Activated B cell treated with CpG ODN at 0.5 μM for 24 hours (primary cell): ENCODE data around the gene SELE. TPM values are rescaled to one million over a fixed set of nuclear protein-coding genes. Genes with fewer than 3 reads are reported as not detected.
"Not testable (repeated sequence)": the region's sequence is repeated elsewhere in the genome, so short reads cannot be mapped to it uniquely, and the experiment has no call there.

Source experiments
- ATAC-seq: fragments of 200-7000 bp; cut with Tn5 transposase; one replicate; pipeline ENCODE4 v1.10.0; 2021; ENCODE audit warnings: low read depth, mild to moderate bottlenecking, moderate library complexity
- CTCF ChIA-PET: fragments of 350-600 bp; sonication (Branson Sonifier 250); formaldehyde crosslinking; loops from one replicate; lab custom pipeline; 2021; ENCODE audit warnings: antibody characterized with exemption; lab: Charles Lee
- POLR2A ChIA-PET: fragments of 350-600 bp; sonication (Branson Sonifier 250); formaldehyde crosslinking; loops from one replicate; lab custom pipeline; 2021; ENCODE audit warnings: antibody characterized with exemption; lab: Charles Lee
- DNase-seq: peaks from one replicate; pipeline ENCODE4 v3.0.0; 2022
- H3K27ac Mint-ChIP-seq: one replicate; pipeline ENCODE4 v1.8.0; 2020; ENCODE audit warnings: mixed read lengths
- H3K27me3 Mint-ChIP-seq: one replicate; pipeline ENCODE4 v1.8.0; 2021; ENCODE audit warnings: mixed read lengths
- H3K36me3 Mint-ChIP-seq: one replicate; pipeline ENCODE4 v1.8.0; 2021; ENCODE audit warnings: low read depth, mixed read lengths
- H3K4me1 Mint-ChIP-seq: one replicate; pipeline ENCODE4 v1.8.0; 2021; ENCODE audit warnings: mixed read lengths
- H3K4me3 Mint-ChIP-seq: one replicate; pipeline ENCODE4 v1.8.0; 2020; ENCODE audit warnings: mild to moderate bottlenecking, mixed read lengths
- H3K9me3 Mint-ChIP-seq: one replicate; pipeline ENCODE4 v1.8.0; 2020; ENCODE audit warnings: mixed read lengths
- intact Hi-C: fragments of 100-400 bp; cut with micrococcal nuclease; formaldehyde crosslinking; loops from one replicate; pipeline ENCODE4 v1.15.1; 2024
- total RNA-seq: library from RNA; stranded (reverse); gene quantifications from 2 replicates; pipeline ENCODE4 v1.2.3, GENCODE V29; 2022
- TF ChIP-seq, protein P1 (sequence below): fragments of 200-600 bp; IDR thresholded peaks from one replicate; pipeline ENCODE4 v1.8.0; 2022; ENCODE audit warnings: antibody characterized with exemption, mild to moderate bottlenecking

The SELE gene
- total RNA-seq, 1 donor from 2014 or later: not detected

GRCh38 chr1:169725930-169726329 is 7.9 kb downstream of the SELE start:
- CTCF ChIA-PET: interaction anchor here (0.8 kb wide), 1 partner anchor 11 kb away, joined by 3 read pairs; no protein-coding TSS in a partner anchor
- POLR2A ChIA-PET: no interaction called here
- Mint-ChIP-seq H3K4me1 (no peaks in the 10 kb centered on the region), H3K9me3 (no peaks in the 10 kb centered on the region), H3K4me3 (no peak overlapping the region), H3K27ac (no peak overlapping the region), H3K36me3 (no peaks in the 10 kb centered on the region), H3K27me3 (peaks cover 7% of the 10 kb centered on the region)
- ATAC-seq (no peak), DNase-seq (no peak)
- intact Hi-C loops: no loop called here
- TF ChIP-seq, protein P1, sequence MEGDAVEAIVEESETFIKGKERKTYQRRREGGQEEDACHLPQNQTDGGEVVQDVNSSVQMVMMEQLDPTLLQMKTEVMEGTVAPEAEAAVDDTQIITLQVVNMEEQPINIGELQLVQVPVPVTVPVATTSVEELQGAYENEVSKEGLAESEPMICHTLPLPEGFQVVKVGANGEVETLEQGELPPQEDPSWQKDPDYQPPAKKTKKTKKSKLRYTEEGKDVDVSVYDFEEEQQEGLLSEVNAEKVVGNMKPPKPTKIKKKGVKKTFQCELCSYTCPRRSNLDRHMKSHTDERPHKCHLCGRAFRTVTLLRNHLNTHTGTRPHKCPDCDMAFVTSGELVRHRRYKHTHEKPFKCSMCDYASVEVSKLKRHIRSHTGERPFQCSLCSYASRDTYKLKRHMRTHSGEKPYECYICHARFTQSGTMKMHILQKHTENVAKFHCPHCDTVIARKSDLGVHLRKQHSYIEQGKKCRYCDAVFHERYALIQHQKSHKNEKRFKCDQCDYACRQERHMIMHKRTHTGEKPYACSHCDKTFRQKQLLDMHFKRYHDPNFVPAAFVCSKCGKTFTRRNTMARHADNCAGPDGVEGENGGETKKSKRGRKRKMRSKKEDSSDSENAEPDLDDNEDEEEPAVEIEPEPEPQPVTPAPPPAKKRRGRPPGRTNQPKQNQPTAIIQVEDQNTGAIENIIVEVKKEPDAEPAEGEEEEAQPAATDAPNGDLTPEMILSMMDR: no peak

DNA sequence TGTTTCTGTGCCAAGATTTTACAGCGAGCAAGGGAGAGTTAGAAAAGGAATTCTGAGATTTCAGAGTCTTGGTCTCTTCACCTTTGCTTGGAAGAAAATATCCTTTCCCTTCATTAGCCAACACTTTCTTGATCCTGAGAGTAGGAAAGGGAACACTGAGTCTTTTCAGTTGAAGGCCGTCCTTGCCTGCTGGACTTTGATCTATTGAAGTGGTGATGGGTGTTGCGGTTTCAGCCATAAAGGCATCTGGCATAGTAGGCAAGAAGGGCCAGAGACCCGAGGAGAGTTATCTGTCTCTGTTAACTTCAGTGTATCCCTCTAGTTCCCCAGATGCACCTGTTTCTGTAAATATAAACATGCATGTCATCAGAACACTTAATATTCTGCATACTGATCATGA is 9.7 kb downstream of the SELE start:
- H3K27me3 Mint-ChIP-seq: peaks cover 5% of the 10 kb centered on the region
- no peak for ATAC-seq
- TF ChIP-seq, protein P1: no peak
- no peak overlapping the region for H3K27ac Mint-ChIP-seq
- DNase-seq: no peak
- no peaks in the 10 kb centered on the region for H3K36me3 Mint-ChIP-seq
- ChIA-PET POLR2A (no interaction called here), CTCF (no interaction called here)
- no peaks in the 10 kb centered on the region for H3K4me1 Mint-ChIP-seq
- no peak overlapping the region for H3K4me3 Mint-ChIP-seq
- intact Hi-C loops: no loop called here
- H3K9me3 Mint-ChIP-seq: no peaks in the 10 kb centered on the region

DNA sequence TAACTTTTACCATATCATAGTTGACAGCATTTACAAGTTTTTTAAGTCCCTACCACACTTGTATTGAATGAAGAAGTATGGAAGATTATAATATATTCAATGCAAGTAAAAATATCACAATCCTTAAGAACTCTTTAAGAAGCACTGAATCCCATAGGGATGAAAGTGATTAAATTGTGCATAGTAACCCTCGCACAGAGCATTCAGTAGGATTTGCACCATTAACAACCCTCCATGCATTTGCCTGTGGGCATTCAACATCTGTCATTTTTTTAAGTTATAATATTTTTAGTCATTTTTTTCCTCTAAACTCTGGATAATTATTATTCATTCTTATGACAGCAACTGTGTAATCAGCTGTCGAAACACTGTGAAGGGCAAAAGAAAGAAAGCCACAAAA is 10.1 kb downstream of the SELE start:
- ChIA-PET CTCF (no interaction called here), POLR2A (no interaction called here)
- Mint-ChIP-seq H3K27ac (no peak overlapping the region), H3K27me3 (peaks cover 7% of the 10 kb centered on the region), H3K9me3 (no peaks in the 10 kb centered on the region), H3K4me3 (no peak overlapping the region), H3K36me3 (no peaks in the 10 kb centered on the region), H3K4me1 (no peaks in the 10 kb centered on the region)
- DNase-seq: no peak
- ATAC-seq: no peak
- intact Hi-C loops: no loop called here
- TF ChIP-seq, protein P1: no peak

DNA sequence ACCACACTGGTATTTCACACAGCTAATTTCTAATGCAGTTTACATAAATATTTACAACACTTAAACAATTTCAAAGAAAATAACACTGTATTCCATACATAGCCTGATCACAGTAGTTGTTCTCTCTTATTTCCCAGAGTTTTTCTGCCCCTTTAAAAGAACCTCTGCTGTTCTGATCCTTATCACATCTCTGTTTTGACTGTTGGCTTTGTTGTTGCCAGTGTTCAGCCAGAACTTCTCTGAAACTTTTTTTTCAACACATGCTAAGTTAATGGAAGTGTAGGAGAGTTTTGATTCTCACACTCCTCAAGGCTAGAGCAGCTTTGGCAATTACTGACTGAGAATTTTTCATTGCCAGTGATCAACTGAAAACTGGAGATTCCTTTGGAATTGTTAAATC is 11.1 kb downstream of the SELE start:
- Mint-ChIP-seq H3K4me1 (no peaks in the 10 kb centered on the region), H3K9me3 (no peaks in the 10 kb centered on the region), H3K27me3 (peaks cover 4% of the 10 kb centered on the region), H3K27ac (no peak overlapping the region), H3K36me3 (no peaks in the 10 kb centered on the region), H3K4me3 (no peak overlapping the region)
- CTCF ChIA-PET: interaction anchor here (0.6 to 1.7 kb wide), 3 partner anchors 11 to 121 kb away, joined by 3 to 7 read pairs (median 4); no protein-coding TSS in a partner anchor
- DNase-seq (no peak), ATAC-seq (no peak)
- POLR2A ChIA-PET: no interaction called here
- intact Hi-C loops: no loop called here
- TF ChIP-seq, protein P1: no peak

DNA sequence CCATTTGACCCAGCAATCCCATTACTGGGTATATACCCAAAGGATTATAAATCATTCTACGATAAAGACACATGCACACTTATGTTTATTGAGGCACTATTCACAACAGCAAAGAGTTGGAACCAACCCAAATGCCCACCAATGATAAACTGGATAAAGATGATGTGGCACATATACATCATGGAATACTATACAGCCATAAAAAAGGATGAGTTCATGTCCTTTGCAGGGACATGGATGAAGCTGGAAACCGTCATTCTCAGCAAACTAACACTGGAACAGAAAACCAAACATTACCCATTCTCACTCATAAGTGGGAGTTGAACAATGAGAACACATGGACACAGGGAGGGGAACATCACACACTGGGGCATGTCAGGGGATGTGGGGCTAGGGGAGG is 18.8 kb downstream of the SELE start:
- CTCF ChIA-PET: interaction anchor here (0.6 to 3.8 kb wide), 5 partner anchors 11 to 249 kb away, joined by 3 to 312 read pairs (median 4); partner anchors contain the start of gene F5
- H3K36me3 Mint-ChIP-seq, ATAC-seq, H3K9me3 Mint-ChIP-seq, H3K4me3 Mint-ChIP-seq, H3K27ac Mint-ChIP-seq, DNase-seq, POLR2A ChIA-PET, H3K27me3 Mint-ChIP-seq: not testable (repeated sequence)
- intact Hi-C loops: loop anchor here (10.0 kb wide), 2 partner anchors 1110 to 1370 kb away; no protein-coding TSS in a partner anchor
- H3K4me1 Mint-ChIP-seq: peaks cover 15% of the 10 kb centered on the region

GRCh38 chr1:169713090-169713489 is 20.8 kb downstream of the SELE start:
- ChIA-PET CTCF (interaction anchor here (1.0 to 3.8 kb wide), 17 partner anchors 20 to 182 kb away, joined by 3 to 312 read pairs (median 9); partner anchors contain the start of genes F5 and METTL18), POLR2A (interaction anchor here (1.5 to 6.5 kb wide), 3 partner anchors 17 to 227 kb away, joined by 5 to 54 read pairs (median 34); partner anchors contain the start of gene SLC19A2)

More at GRCh38 chr1:169713090-169713489, 20.8 kb downstream of the SELE start:
- H3K36me3 Mint-ChIP-seq: peaks cover 11% of the 10 kb centered on the region
- H3K27me3 Mint-ChIP-seq, ATAC-seq, H3K4me3 Mint-ChIP-seq, DNase-seq, H3K27ac Mint-ChIP-seq, H3K9me3 Mint-ChIP-seq: not testable (repeated sequence)
- H3K4me1 Mint-ChIP-seq: peaks cover 30% of the 10 kb centered on the region
- intact Hi-C loops: loop anchor here (5.0 to 10.0 kb wide), 4 partner anchors 179 to 1368 kb away; partner anchors contain the start of genes BLZF1, NME7 and SCYL3
